HG03159 (cell line): ENCODE results near the gene MAB21L3.

ENCODE experiments used
- ATAC-seq: cut with Tn5 transposase; IDR thresholded peaks from one replicate; pipeline ENCODE4 v1.9.1; 2021; ENCODE audit warnings: mild to moderate bottlenecking, moderate library complexity; ENCODE audit not compliant: unreplicated experiment

Gene MAB21L3

GRCh38 chr1:116107371-116107770 is 3.8 kb upstream of the MAB21L3 start:
- ATAC-seq: no peak

- ATAC-seq: no peak
Measured at GRCh38 chr1:116111524-116112021, 374 bp downstream of the MAB21L3 start.

- no peak for ATAC-seq
Measured at GRCh38 chr1:116112388-116113140, 1.4 kb downstream of the MAB21L3 start.

GRCh38 chr1:116113615-116114014 is 2.4 kb downstream of the MAB21L3 start:
- ATAC-seq: no peak

GRCh38 chr1:116115476-116116439 is 4.6 kb downstream of the MAB21L3 start:
- ATAC-seq: no peak

- no peak for ATAC-seq
Measured at GRCh38 chr1:116118471-116118870, 7.3 kb downstream of the MAB21L3 start.

GRCh38 chr1:116119876-116120275 is 8.7 kb downstream of the MAB21L3 start:
- ATAC-seq: no peak

GRCh38 chr1:116122955-116123757 is 12.0 kb downstream of the MAB21L3 start:
- ATAC-seq: no peak

GRCh38 chr1:116123837-116124533 is 12.8 kb downstream of the MAB21L3 start:
- ATAC-seq: no peak

GRCh38 chr1:116125758-116126157 is 14.6 kb downstream of the MAB21L3 start:
- no peak for ATAC-seq

- no peak for ATAC-seq
Measured at GRCh38 chr1:116126281-116126680, 15.1 kb downstream of the MAB21L3 start.

- ATAC-seq: no peak
Measured at GRCh38 chr1:116127123-116127847, 16.1 kb downstream of the MAB21L3 start.

GRCh38 chr1:116127848-116128540 is 16.8 kb downstream of the MAB21L3 start:
- ATAC-seq: no peak

- no peak for ATAC-seq
Measured at GRCh38 chr1:116128664-116129063, 17.5 kb downstream of the MAB21L3 start.

- no peak for ATAC-seq
Measured at GRCh38 chr1:116129537-116129936, 18.3 kb downstream of the MAB21L3 start.

GRCh38 chr1:116130356-116130755 is 19.2 kb downstream of the MAB21L3 start:
- ATAC-seq: no peak

- ATAC-seq: no peak
Measured at GRCh38 chr1:116131170-116131569, 20.0 kb downstream of the MAB21L3 start.

- ATAC-seq: no peak
Measured at GRCh38 chr1:116131866-116132605, 20.8 kb downstream of the MAB21L3 start.
